T-helper 1 cell (primary cell): ENCODE data around the gene DDAH1.
"Not testable (repeated sequence)": the region's sequence is repeated elsewhere in the genome, so short reads cannot be mapped to it uniquely, and the experiment has no call there.

Experiments used
- DNase-seq, 5 donors: peaks; one replicate each; pipeline ENCODE4 v3.0.0-alpha.2; 2012 to 2020

Gene DDAH1

DNA sequence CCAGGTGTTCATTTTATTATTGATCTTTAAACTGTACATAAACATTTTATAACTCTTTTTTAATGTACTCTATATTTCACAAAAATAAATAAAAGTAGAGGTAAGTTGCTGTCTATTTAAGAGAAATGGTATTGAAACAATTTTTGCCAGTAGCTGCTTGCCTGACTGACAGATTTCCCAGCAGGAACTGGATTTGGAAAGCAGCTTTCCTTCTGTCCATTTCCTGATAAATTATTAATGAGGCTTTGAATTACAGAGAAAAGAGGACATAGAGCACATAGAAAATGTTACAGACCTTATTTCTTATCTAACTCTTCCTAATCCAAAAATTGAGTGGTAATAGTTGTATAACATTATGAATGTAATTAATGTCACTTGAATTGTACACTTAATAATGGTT, 108.8 kb downstream of the DDAH1 start:
- no peak for DNase-seq

- no peak for DNase-seq
Observed at GRCh38 chr1:85352055-85352454, 112.9 kb downstream of the DDAH1 start.

- DNase-seq, result no peak
Observed at GRCh38 chr1:85351202-85351828, 113.6 kb downstream of the DDAH1 start.

DNA sequence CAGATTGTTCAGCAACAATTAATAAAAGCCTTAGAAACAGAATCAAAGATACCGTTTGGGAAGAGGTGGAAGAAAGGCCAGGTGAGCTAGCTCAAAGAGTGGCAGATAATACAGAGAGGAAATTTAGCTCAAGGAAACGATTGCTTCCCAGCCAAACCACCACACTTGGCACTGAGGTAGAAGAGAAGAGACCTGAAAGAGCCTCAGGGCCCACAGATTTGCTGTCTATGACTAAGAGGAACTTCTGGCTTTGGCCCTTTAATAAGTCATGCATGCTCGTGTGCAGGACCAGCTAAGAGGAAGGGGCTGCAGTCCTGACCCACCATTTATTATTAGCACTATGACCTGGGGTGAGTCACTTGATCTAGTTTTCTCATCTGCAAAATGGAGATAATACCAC, 115.7 kb downstream of the DDAH1 start:
- DNase-seq, result no peak

- no peak for DNase-seq
Observed at GRCh38 chr1:85347908-85348307, 117.1 kb downstream of the DDAH1 start.

GRCh38 chr1:85347275-85347674, 117.7 kb downstream of the DDAH1 start:
- DNase-seq, result not testable (repeated sequence)

DNA sequence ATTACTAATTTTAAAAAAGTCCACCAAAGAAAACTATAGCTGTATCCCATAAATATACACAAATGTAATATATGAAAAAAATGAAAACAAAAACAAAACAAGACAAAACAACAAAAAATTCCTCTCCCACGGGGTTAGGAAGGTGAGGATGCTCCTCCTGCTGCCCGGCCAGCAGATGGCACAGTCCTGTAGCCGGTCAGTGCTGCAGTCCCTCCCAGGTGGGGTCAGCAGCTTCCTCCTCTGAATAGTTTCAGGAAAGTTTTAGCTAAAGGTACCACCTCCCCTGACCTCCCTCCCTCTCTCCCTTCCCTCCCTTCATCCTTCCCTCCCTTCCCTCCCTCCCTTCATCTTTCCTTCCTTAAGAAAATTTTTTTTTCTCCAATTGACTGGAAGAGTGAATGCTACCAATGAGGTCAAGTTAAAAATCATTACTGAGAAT, 120.7 kb downstream of the DDAH1 start:
- no peak for DNase-seq

DNA sequence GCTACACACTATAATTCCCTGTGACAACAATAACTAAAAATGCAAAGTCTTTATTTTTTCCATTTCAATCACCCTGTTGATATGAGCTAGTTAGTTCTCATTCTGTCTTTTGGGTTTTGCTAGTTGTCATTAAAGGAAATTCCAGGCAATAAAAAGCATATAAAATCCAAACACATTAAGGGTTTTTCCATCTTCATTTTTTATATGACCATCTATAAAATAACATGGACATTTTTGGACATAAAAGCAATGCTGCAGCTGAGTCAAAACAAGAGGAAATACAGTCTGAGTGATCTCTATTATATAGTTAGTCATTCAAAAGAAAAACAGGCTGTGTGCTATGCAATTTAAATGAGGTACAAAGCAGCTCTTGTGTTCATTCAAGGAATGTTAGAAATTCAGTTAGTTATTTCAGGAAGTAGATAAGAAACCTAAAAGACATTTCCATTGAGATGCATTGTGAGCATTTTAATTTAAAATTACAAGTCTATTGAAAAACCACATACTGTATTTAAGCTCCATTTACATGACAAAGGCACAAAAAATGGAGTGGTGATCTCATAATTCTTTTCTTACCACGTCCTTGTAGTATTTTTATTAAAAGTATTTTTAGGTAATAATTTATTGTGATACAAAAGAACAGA, 121.2 kb downstream of the DDAH1 start:
- DNase-seq, result no peak

DNA sequence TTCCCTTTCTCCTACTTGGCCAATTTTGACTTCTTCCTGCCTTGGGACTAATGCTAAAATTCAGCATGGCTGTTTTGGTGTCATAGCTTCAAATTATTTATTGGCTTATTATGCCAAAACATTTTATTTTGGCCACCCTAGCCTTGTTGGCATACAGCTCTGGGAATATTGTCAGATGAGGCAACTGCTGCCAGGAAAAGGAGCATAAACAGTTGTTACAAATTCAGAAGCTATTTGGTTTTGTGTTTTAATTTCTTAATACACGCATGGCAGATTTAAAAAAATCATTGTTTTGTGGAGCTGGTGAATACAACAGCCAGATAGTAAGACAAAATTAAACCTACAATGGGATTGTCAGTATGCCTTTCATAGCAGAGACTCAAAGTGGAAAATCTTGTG, 121.7 kb downstream of the DDAH1 start:
- DNase-seq, result no peak

DNA sequence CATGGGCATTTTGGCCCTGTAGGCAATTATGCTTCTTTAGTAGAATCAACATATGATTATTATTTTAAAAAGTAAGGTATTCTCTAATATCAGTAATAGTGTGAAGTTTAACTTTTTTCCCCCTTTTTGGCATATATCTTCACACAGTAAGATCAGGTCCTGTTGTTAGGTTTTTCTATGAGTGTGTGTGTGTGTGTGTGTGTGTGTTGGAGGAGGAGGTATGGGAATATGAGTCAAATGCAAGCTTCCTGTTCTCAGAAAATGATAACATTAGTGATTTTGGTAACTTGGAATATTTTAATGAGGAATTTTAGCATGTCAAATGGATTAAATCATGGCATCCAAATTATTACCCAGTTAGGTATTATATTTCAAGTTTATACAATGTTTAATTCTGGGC, 122.8 kb downstream of the DDAH1 start:
- no peak for DNase-seq

DNA sequence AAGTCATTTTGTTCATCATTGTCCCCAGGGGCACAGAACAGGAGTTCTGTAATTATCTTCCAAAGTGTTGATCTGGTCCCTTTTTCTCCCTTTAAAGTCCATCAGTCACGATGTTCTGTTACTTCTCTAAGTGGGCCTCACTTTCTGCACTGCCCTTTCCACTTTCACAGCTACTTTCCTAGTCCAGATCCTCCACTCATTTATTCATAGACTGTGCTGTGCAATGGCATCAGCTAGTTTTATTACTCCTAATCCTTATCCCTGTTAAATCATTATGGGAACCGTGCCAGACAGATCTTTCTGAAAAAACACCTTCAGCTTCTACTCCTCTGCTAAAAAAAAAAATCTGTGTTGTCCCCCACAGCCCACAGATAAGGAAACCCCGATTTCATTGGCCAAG, 124.5 kb downstream of the DDAH1 start:
- no peak for DNase-seq

DNA sequence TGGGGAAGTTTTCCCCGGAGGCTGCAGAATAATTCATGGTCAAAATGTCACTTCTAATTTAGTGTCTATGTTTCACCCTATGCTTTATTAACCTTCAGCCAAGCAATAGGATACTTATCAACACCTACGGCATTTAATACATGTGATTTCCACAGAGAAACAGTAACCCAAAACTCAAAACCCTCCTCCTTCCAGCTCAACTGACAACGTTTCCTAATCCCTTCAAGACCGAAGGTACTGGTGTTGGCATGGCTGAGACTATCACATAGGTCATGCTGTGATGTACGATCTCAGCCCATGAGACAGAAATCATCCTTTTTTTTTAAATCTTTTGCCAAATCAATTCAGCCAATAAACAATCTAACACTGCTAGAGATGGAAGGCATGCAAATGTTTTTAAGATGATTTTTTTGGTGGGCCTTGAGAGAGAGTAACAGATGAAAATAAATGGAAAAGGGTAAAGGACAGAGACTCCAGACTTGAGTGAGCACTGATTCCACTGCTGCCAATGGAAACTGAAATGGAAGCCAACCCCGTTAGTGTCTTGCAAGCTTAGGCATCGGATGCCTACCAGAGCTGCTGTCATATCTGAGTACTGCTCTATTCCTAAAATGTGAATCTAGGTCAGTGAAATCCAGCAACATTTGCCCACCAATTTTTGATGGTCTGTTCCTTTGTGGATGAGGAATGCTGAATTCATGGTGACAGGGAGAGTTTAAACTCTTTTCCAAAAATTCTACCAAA, 125.1 kb downstream of the DDAH1 start:
- DNase-seq, result no peak

DNA sequence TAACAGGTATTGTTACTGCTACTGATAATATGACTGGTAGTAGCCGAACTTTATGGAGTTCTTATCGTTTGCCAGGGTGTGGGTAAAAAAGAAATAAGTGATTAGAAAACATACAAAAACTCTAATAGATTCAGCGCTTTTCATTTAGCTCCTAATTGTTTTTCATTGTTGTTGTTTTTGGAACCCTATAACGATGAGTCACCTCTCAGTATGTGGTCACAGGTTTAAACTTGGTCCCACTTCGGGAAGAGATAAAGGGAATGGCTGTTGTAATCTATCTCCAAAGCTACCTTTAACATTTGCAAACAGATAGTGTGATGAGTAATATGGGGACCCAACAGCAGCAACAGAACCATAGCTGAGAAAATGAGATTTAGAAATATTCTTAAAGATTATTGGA, 125.9 kb downstream of the DDAH1 start:
- DNase-seq, result no peak

GRCh38 chr1:85334962-85335361, 130.0 kb downstream of the DDAH1 start:
- no peak for DNase-seq

DNA sequence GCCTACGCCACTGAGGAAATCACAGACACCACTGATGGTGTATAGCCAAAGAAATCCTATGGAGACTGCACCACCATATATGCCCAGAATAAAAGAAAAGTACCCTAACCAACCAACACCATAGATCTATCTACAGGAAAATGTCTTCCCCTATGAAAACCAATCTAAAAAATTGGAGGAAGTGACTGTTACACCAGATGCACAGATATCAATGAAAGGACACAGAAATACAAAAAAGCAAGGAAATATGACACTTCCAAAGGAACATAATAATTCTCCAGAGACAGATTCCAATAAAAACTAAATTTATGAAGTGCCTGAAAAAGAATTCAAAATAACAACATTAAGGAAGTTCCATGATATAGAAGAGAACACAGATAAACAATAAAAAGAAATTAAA, 131.8 kb downstream of the DDAH1 start:
- no peak for DNase-seq

GRCh38 chr1:85332575-85332974, 132.4 kb downstream of the DDAH1 start:
- no peak for DNase-seq

DNA sequence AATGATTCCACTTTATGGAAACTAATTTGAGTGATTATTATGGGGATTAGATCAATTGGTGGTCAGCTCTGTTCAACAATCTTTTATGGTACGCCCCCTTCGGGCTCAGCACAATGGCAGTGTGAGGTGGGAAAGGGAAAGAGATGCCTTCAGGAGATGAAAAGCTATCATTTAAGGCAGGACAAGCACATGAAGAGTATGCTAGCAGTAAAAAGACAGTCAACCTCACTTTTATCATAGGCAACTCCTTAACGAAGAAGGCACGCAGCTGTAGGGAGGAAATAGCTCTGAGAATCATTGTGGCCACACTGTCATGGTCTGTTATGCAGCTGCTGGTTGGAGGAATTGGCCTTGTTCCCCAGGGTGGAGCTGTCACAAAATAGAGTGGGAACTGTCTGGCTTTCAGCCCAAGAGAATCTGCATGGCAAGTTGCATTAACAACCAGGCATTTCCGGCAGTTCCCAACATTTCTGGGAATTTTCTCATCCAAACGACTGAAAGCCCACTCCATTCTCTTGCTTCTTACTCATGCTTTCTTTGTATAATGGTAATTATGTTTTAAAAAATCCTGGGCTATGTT, 134.2 kb downstream of the DDAH1 start:
- no peak for DNase-seq

GRCh38 chr1:85330214-85330631, 134.7 kb downstream of the DDAH1 start:
- no peak for DNase-seq

DNA sequence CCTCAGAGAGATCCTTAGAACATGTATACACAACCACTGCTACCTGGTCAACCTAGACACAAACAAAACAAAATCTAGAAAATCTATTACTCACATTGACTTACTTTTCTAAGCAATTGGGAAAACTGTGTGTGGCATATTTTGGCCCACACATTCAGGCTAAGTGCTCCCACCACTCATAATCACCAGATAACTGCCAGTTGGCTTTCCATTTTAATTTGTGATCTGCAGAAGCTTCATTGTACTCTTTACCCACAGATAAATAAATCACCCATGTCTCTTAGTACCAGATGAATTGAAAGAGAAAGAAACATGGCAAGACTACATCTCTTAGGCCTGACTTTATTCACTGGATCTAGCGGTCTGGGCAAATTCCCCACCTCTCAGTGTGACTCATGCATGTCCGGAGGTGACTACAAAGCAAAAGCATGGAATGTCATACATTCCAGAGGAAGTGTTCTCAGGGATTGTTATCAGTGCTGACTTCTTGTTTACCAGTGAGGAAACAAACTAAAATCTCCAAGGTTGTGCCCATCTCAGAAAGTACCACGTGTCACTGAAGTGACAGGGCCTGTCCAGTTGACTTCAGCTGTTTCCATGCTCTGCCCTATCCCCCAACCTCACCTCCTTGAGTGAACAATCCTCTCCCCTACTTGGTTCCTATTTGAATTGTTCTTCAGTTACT, 136.1 kb downstream of the DDAH1 start:
- DNase-seq, result no peak

DNA sequence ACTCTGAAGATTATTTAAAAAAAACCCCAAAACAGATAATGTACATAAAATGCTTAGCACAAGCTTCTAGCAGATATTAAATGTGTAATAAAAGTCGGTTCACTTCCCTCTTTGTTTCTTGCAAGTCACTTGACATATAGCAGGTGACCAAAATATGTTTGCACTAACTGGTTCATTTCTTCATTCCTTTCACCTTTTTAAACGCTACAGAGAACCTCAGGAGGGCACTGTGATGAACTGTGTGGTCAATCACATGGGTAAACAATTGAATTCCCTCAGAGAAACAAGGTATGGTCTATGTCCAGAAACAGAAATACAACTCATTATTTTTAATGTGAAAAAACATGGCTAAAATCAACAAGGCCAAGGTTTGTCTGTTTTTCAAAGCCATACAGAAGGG, 137.2 kb downstream of the DDAH1 start:
- DNase-seq, result no peak

- no peak for DNase-seq
Observed at GRCh38 chr1:85326851-85327250, 138.1 kb downstream of the DDAH1 start.

DNA sequence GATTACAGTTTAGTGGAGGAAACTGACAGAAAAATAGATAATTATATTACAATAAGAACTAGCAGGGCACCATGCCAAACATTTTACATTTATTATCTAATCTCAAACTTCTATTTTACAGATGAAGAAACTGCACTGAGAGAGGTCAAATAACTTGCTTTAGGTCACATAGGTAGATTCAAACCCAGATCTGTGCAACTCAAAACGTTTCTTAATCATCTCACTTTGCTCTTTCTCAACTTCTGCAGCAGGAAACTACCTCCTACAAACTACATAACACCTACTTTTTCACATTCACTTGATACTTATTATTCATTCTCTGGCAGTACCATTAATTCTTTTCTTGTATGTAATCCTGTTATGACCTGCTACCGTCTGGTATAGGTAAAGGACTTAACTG, 138.6 kb downstream of the DDAH1 start:
- no peak for DNase-seq

GRCh38 chr1:85325920-85326319, 139.0 kb downstream of the DDAH1 start:
- DNase-seq, result no peak
